Measurements from ENCODE around the gene OR52W1.
"Not testable (repeated sequence)": the region's sequence is repeated elsewhere in the genome, so short reads cannot be mapped to it uniquely, and the experiment has no call there.

Gene OR52W1

GRCh38 chr11:6217722-6218121, 18.7 kb downstream of the OR52W1 start:
- no peak for DNase-seq (ENCODE audit: low read depth)

- DNase-seq (ENCODE audit: low read depth), result no peak
Observed at GRCh38 chr11:6219359-6219758, 20.3 kb downstream of the OR52W1 start.

GRCh38 chr11:6223854-6224253, 24.8 kb downstream of the OR52W1 start:
- DNase-seq (ENCODE audit: low read depth), result no peak

- DNase-seq (ENCODE audit: low read depth), result no peak
Observed at GRCh38 chr11:6224421-6224820, 25.4 kb downstream of the OR52W1 start.

DNA sequence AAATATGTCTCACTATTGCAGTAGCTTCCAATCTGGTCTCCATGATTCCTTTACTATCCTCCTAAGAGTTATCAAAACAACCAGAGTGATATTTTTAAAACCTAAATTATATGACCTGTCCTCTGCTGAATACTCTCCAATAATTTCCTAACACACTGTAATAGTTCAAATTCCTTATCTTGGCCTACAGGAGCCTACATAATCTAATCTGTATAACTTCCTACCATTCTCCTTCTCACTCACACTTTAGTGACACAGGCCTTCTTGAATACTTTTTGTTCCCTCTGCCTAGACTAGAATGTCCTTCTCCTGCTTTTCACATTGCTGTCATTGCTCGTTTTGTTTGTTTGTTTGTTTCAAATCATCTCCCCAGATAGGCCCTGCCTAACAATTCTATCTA, 26.0 kb downstream of the OR52W1 start:
- DNase-seq (ENCODE audit: low read depth), result no peak

DNA sequence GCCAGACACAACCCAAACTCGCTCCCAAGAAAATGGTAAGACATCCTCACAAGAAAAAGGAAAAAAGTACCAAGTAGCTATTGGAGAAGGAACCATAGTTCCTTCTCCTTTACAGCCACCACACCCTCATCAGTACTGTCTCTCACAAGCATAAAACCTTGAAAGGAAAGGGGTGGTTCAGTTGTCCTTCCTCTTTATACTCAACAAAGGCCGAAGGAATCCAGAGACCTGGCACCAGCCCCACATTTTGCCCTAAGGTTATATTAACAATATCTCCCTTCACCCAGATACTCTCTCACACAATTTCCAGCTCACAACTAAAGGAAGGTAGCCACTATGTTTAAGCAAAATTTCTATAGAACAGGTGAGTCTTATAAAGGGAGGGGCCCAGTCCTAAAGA, 26.9 kb downstream of the OR52W1 start:
- no peak for DNase-seq (ENCODE audit: low read depth)

GRCh38 chr11:6228520-6228919, 29.5 kb downstream of the OR52W1 start:
- DNase-seq (ENCODE audit: low read depth), result no peak

- DNase-seq (ENCODE audit: low read depth), result no peak
Observed at GRCh38 chr11:6229911-6230310, 30.9 kb downstream of the OR52W1 start.

GRCh38 chr11:6232899-6233298, 33.9 kb downstream of the OR52W1 start:
- DNase-seq (ENCODE audit: low read depth), result no peak

DNA sequence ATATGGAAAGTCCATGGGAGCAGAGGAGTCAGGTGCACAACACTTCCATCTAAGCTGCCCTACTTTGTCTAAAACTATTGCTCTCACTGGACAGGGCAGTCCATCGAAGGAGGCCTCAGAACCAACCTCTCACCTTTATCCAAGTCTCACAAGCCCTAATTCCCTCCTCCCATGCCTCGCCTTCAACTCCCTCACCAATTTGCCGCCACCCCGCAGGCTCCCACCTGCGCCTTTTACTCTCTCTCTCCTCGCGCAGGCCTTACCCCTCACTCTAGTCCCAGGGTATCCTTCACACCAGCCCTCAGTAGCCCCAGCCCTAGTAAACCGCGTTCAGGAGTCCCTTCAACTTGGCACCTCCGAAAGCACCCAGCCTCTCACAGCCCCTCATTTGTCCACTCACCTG, 35.0 kb downstream of the OR52W1 start:
- DNase-seq (ENCODE audit: low read depth), result no peak

GRCh38 chr11:6234387-6235107, 35.5 kb downstream of the OR52W1 start, which contains the start of gene FHIP1B:
Gene FHIP1B, minus strand, starts transcription at chr11:6234636. Its CDS starts 10,120 bp downstream, at chr11:6224516.
- DNase-seq (ENCODE audit: low read depth), result peak; percentile 99

- DNase-seq (ENCODE audit: low read depth), result no peak
Observed at GRCh38 chr11:6237266-6237665, 38.2 kb downstream of the OR52W1 start.

DNA sequence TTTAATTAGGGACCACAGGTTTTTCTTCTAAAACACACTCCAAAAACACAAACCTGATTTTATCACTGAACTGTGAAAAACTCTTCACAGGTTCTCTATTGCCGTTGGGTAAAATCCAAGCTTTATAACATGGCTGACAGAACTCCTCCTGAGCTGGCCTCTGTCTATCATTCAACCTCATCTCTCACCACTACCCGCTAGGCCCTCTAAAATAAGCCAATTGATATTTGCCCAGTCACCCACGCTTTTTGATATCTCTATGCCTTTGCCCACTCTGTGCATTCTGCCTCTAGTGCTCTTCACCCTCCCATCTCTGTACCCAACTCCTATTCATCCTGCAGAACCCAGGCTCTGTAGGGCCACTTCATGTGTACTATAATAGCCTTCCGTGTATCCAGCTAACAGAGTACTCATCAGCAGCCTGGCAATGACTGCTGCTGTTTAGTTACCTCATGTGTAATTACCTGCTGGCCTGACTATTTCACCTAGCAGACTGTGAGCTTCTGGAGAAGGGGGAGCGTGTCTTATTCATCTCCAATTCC, 38.8 kb downstream of the OR52W1 start:
- DNase-seq (ENCODE audit: low read depth), result no peak

GRCh38 chr11:6238902-6239301, 39.9 kb downstream of the OR52W1 start, which contains the start of gene CNGA4:
Gene CNGA4, plus strand, starts transcription at chr11:6239089. Its CDS starts 118 bp downstream, at chr11:6239207.
- DNase-seq (ENCODE audit: low read depth), result no peak

- no peak for DNase-seq (ENCODE audit: low read depth)
Observed at GRCh38 chr11:6240139-6240538, 41.1 kb downstream of the OR52W1 start.

GRCh38 chr11:6240781-6241180, 41.8 kb downstream of the OR52W1 start:
- DNase-seq (ENCODE audit: low read depth), result no peak

GRCh38 chr11:6241316-6241715, 42.3 kb downstream of the OR52W1 start:
- no peak for DNase-seq (ENCODE audit: low read depth)

- DNase-seq (ENCODE audit: low read depth), result no peak
Observed at GRCh38 chr11:6245536-6245935, 46.5 kb downstream of the OR52W1 start.

DNA sequence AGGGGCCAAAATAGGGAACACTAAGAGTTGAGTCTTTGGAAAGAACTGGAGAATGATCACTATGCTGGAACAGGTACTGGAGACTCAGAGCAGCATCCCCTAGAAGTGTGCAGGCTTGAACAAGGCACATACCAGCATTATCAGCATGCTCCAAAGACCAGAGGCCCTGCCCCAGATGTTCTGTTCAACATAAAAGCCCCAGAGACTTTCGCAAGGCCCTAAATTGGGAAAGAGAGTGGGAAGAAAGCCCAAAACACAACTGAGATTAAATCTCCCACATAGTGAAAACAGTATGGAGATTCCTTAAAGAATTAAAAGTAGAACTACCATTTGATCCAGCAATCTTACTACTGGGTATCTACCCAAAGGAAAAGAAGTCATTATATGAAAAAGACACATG, 49.2 kb downstream of the OR52W1 start:
- no peak for DNase-seq (ENCODE audit: low read depth)

- DNase-seq (ENCODE audit: low read depth), result not testable (repeated sequence)
Observed at GRCh38 chr11:6248897-6249296, 49.9 kb downstream of the OR52W1 start.
